ENCODE results near the gene SLC26A9. TPM values are rescaled to one million over a fixed set of nuclear protein-coding genes. Genes with fewer than 3 reads are reported as not detected.
A peak's percentile ranks its signal among the peaks of the same experiment; 100 is the strongest.

Gene SLC26A9
- total RNA-seq, 1 donor from 2014 or later, result 33.0 TPM

DNA sequence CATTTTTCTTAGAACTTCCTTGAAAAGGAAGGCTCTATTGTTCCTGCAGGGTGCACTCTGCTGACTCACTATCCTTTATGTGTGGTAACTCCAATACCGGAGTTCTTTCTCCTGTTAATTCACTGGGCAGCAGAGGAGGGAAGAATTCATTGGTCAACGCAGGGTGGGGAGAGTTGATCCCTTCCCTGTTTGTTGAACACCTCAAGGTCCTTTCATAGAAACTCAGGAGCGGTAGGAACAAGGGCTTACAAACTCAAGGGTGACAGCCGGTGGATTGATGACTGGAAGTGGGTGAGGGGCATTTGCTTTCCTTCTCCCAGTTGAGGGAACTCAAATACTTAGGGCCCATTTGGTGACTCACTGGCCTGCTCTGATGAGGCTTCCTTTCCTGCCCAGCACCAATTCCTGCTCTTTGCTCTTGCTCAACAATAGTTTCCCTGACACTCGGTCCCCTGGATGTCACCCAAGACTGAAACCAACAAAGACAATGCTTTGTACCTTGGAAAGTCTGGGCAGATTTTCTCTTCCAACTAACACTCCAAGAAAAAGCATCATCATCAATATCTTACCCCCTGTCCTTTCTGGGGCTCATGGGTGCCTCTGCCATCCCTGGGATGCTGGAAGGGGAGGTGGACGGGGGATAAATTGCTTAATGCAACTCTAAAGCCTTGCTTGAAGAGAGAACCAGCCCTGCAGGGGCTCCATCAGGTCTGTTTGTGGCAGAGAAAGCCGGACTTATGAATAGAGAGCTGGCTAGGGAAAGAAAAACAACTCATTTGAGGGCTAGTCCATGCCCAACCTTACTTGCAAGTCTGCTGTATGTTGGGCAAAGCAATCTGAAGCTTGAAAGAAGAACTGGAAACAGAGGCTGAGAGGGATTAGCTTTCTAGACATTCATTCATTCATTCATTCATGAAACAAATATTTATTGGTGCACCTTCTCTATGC lies 9.3 kb downstream of the SLC26A9 start:
- ATAC-seq (ENCODE audit: poor library complexity) (no peak), DNase-seq (no peak)
- intact Hi-C loops (cut with DNase I), result no loop called here

GRCh38 chr1:205932776-205933175 lies 10.5 kb downstream of the SLC26A9 start:
- no peak for ATAC-seq (ENCODE audit: poor library complexity)
- intact Hi-C loops (cut with DNase I), result no loop called here
- no peak for DNase-seq

GRCh38 chr1:205930799-205931281 lies 12.4 kb downstream of the SLC26A9 start:
- DNase-seq (no peak), ATAC-seq (ENCODE audit: poor library complexity) (no peak)
- intact Hi-C loops (cut with DNase I), result no loop called here

GRCh38 chr1:205930195-205930577 lies 13.1 kb downstream of the SLC26A9 start:
- intact Hi-C loops (cut with DNase I), result no loop called here
- ATAC-seq (ENCODE audit: poor library complexity), result no peak
- DNase-seq, result no peak

GRCh38 chr1:205929496-205930194 lies 13.6 kb downstream of the SLC26A9 start:
- DNase-seq (no peak), ATAC-seq (ENCODE audit: poor library complexity) (no peak)
- intact Hi-C loops (cut with DNase I), result no loop called here

GRCh38 chr1:205928317-205928716 lies 14.9 kb downstream of the SLC26A9 start:
- DNase-seq, result no peak
- intact Hi-C loops (cut with DNase I), result no loop called here

GRCh38 chr1:205927676-205928075 lies 15.6 kb downstream of the SLC26A9 start:
- DNase-seq (no peak), ATAC-seq (ENCODE audit: poor library complexity) (no peak)
- intact Hi-C loops (cut with DNase I), result no loop called here

More at GRCh38 chr1:205928317-205928716, 14.9 kb downstream of the SLC26A9 start:
- no peak for ATAC-seq (ENCODE audit: poor library complexity)

GRCh38 chr1:205927247-205927646 lies 16.0 kb downstream of the SLC26A9 start:
- intact Hi-C loops (cut with DNase I), result no loop called here
- ATAC-seq (ENCODE audit: poor library complexity), result no peak
- no peak for DNase-seq

- intact Hi-C loops (cut with DNase I), result no loop called here
- ATAC-seq (ENCODE audit: poor library complexity) (no peak), DNase-seq (no peak)
These were observed 16.6 kb downstream of the SLC26A9 start for GRCh38 chr1:205926636-205927035.

DNA sequence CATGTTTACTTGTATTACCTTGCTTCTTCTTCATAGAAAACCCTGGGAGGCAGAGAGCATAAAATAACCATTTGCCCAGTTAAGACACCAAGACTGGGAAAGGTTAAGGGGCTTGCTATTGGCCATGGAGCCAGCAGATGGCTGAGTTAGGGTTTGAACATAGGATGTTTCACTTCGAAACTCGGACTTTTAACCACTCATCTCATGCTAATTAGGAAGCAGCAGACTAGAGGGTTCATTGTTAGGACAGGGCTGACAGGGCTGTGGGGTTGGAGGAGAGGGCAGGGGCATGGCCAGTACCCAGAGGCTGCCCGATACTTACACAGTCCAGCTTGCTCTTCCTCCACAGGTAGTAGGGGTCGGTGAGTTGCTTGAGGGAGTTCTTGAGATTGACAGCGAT lies 17.0 kb downstream of the SLC26A9 start:
- no peak for DNase-seq
- intact Hi-C loops (cut with DNase I), result no loop called here
- ATAC-seq (ENCODE audit: poor library complexity), result no peak

DNA sequence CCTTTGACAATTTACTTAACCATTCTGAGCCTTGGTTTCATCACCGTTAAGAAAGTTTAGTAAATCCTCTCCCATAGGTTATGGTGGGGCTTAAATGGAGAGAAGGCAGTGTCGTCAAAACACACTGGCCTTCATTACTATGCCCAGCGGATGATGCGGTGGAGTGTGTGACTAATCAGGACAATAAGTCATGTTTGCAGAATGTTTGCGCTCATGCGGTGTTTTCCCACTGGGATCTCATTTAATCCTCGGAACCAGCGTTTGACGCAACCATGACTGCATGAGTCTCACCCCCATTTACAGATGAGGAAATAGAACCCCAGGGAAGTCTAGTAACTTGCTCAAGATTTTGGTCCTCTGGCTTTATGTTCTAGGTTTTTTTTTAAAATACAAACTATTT lies 17.5 kb downstream of the SLC26A9 start:
- no peak for ATAC-seq (ENCODE audit: poor library complexity)
- no peak for DNase-seq
- intact Hi-C loops (cut with DNase I), result no loop called here

DNA sequence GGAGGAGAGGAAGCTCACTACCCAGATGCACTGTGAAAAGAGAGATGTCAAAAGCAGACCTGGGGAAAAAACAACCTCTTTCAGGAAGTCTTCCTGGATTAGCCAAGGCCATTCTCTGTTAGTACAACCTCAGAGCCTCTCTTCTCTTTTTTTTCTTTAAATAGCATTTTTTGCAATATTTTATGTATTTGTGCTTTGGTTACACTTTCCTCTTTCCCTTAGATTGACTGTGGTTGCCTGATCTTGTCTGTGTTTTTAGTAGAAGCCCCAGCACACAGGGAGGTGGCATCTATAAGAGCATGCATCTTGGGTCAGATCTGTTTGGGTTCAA lies 18.8 kb downstream of the SLC26A9 start:
- no peak for DNase-seq
- ATAC-seq (ENCODE audit: poor library complexity), result no peak
- intact Hi-C loops (cut with DNase I), result no loop called here

DNA sequence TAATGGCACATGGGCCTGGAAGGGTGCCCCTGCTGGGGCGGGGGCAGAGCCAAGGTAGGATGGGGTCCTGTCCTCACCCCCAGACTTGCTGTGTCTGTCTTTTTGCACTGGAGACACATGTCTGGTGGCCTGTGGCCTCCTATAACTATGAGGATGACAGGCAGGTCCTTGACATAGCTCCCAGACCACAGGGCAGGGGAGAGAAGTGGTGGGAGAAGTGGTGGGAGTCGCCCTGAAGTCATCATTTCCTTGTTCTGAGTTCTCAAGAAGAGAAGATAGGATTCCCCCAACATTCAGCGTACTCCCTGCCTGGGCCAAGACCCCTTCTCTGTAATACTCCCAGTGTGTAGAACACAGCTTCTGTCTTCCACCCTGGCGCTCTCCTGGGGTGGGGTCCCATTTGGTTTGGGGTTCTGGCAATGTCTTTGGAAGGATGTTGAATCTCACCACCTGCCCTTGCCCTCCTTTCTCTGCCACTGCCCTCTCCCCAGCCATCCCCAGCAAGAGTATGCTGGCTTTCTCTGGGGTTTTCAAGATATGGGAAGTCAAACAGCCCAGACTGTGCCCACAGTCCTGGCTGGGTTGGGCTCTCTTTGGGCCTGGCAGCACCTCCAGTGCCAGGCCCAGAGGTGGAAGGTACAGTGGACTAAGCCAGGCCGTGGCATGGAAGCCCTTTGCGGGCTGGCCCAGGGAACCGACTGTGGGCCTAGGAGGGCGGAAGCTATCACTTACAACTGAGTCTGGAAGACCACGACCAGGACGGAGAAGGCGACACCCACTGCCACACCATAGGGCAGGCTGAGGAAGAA lies 19.4 kb downstream of the SLC26A9 start:
- intact Hi-C loops (cut with DNase I), result no loop called here
- no peak for DNase-seq
- no peak for ATAC-seq (ENCODE audit: poor library complexity)

- intact Hi-C loops (cut with DNase I), result no loop called here
- no peak for ATAC-seq (ENCODE audit: poor library complexity)
- DNase-seq, result no peak
These were observed 20.4 kb downstream of the SLC26A9 start for GRCh38 chr1:205922806-205923205.

- no peak for ATAC-seq (ENCODE audit: poor library complexity)
- no peak for DNase-seq
- intact Hi-C loops (cut with DNase I), result no loop called here
These were observed 20.9 kb downstream of the SLC26A9 start for GRCh38 chr1:205922314-205922713.

DNA sequence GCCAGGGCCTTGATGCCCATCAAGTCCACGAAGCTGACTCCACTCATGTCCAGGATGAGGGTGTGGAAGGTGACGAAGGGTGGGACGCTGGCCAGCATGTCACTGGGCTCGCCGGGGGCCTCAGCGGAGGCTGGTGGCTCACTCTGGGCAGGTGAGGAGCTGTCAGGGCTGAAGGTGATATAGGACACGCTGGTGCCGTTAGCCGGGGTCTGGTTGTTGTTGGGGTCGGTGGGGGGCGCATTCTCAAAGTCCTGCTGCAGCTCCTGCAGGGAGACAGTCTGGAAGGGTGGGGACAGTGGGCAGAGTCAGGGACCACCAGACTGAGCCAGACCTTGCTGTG lies 21.7 kb downstream of the SLC26A9 start:
- intact Hi-C loops (cut with DNase I), result no loop called here

GRCh38 chr1:205920861-205921569 lies 22.2 kb downstream of the SLC26A9 start:
- DNase-seq, result no peak
- intact Hi-C loops (cut with DNase I), result no loop called here
- ATAC-seq (ENCODE audit: poor library complexity), result no peak

More for the DNA sequence above, 21.7 kb downstream of the SLC26A9 start:
- ATAC-seq (ENCODE audit: poor library complexity) (no peak), DNase-seq (no peak)

DNA sequence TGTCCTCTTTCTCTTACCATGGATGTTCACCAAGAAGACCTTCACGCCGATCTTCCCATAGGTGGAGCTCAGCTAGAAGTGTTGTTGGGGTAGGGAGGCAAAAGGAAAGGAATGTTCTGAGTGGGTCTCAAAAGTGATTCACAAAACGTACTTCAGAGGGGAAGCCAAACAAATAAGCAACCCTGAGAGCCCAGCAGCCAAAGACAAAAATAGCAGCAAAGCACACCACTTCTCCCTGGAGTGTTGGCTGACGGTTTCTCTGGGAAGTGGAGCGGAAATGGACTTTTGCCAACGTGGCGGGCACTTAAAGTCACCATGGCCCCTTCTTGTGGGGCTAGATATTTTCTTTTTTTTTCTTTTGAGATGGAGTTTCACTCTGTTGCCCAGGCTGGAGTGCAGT lies 23.1 kb downstream of the SLC26A9 start:
- peak; percentile 61 for ATAC-seq (ENCODE audit: poor library complexity)
- intact Hi-C loops (cut with DNase I), result no loop called here

More for the DNA sequence above, 23.1 kb downstream of the SLC26A9 start:
- DNase-seq, result peak; percentile 68

Measured in Right ventricle myocardium superior (tissue), 1 donor.